Bone marrow (tissue), 2 donors: ENCODE data around the gene DNAJC16.
A peak's percentile ranks its signal among the peaks of the same experiment; 100 is the strongest.
"Not testable (repeated sequence)": the region's sequence is repeated elsewhere in the genome, so short reads cannot be mapped to it uniquely, and the experiment has no call there.

Experiments
- DNase-seq, 2 donors: peaks; one replicate each; lab custom pipeline; 2025; lab: John Stamatoyannopoulos, UW

DNAJC16 gene

GRCh38 chr1:15583016-15583706 is 56.5 kb downstream of the DNAJC16 start:
- no peak for DNase-seq

DNA sequence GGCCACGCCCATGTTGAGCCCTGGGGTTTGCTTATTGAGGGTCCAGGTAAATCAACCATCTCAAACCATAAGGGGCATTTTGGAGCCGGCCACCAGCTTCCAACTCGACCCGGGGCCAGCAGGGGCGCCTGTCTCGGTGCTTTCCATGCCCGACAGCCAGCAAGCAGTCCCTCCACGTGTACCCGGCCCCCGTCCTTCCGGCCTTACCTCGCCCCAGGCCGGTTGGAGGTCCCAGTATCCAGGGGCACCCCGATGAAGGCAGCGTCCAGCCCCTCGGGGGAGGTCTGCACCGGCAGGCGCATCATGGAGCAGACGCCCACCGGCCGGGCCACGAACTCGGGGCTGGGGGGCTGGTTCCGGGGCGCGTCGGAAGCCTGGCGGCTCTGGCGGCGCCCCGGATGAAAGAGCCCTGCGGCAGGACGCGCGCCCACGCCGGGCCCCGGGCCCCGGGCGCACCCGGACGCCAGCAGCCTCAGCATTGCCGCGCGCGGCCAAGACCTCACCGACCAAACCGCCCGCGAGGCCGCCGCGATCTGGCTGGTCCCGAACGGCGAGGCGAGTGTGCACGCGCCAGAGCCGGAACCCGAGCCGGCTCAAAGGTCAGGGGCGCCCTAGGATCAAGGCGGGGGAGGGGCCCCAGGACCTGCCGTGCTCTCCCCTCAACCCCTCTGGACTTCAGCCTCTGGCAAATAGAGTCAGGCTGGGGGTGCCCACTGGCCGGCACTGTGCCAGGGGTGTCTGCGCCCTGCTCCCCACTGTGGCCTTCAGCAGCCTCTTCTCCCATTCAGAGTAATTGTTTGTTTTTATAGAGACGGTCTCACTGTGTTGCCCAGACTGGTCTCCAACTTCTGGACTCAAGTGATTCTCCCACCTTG is 58.1 kb downstream of the DNAJC16 start, which contains the start of gene AGMAT:
TSS of gene AGMAT (minus strand) at position 563 of the 875 bp plus-strand sequence. CDS start at position 479, 84 bp downstream.
- DNase-seq, result peak in 1 of 2 donors; percentile 8

DNA sequence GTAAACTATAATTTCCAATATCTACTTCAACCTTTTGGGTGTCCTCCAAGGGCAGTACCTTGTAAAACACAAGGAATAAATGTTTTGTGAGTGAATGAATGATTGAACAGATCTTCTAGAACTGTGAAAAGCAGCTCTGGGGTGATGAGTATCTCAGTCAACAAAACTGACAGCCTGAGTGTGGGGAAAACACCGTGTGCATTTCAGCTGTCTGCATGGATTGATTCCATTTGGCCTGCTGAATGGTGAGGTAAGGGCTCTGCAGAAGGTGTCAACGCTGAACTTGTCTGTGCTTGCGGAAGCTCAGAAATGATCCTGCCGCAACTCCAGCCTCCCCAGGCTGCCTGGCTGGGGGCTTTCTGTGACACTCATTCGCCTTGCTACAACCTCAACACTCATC is 65.6 kb downstream of the DNAJC16 start:
- DNase-seq, result no peak

DNA sequence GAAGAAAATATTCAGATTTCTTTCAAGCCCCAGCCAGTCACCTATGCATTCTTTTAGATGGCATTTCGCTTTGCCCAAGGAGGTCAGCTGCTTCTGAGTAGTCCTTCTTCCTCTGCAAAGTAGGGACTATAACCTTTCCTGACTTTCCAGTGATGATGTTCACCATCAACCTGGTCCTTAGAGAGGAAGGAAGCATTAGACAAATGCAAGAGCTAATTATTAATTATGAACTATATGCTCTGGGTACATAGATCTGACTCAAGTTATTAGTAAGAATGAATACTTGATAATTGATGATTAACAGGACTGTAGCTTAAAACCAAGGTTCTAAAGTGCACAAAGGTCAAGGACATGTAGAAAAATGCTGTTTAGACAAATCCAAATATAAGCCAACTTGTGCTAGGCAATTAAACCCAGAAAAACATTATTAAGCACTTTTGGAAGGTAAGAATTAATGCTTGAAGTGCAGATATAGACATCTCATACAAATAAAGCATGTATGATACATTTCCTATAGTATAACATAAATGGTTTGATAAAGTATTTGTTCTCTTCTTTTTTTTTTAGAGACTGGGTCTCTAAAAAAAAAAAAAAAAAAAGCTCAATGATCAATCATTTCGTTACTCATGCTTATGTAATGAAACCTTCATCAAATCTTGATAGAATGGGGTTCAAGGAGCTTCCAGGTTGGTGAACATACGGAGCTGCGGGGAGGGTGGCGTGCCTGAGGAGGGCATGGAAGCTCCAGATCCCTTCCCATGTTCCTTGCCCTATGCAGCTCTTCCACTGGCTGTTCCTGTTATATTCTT is 69.4 kb downstream of the DNAJC16 start:
- no peak for DNase-seq

GRCh38 chr1:15598436-15598835 is 71.8 kb downstream of the DNAJC16 start:
- DNase-seq, result no peak

DNA sequence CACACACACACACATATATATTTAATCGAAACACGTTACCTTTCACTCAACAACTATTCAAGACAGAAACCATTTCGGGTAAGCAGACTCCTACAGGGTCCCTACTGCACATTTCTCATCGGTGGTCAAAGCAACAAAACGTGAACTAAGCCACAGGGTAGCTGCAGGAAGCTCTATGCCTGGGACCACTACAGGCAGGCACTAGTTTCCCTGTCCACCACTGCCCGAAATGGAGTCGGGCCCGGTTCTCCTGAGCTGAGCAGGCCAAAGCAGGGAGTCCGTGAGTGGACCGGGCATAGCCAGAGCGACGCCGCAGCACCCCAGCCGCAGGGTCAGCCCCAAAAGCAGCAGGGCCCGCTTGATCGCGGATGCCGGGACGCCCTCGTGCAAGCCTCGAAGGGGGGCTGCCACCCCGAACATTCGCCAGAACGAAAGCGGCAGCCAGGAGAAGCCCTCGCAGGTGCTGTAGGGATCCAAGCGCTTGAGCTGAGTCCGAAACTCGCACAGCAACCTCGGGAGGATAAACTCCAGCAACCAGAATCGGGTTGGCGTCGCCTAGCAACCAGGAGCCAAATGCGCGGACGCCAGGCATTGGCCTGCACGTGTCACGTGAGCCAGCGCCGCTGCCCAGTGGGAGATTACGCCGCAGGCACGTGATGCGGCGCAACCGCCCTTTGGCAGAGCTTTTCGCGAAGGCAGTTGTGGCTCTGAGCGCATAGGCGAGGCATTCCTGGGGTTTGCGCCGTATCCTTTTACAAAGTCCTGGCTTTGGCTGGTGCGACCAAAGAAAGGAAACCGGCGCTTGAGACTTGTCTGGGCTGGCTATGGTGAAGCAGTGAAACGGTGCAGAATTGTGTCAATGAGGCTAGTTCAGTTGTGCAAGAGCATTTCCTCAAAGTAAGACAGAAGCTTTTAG is 76.7 kb downstream of the DNAJC16 start:
- peak; percentile 73 to 82 for DNase-seq

GRCh38 chr1:15603966-15604282 is 77.3 kb downstream of the DNAJC16 start:
- not testable (repeated sequence) for DNase-seq

DNA sequence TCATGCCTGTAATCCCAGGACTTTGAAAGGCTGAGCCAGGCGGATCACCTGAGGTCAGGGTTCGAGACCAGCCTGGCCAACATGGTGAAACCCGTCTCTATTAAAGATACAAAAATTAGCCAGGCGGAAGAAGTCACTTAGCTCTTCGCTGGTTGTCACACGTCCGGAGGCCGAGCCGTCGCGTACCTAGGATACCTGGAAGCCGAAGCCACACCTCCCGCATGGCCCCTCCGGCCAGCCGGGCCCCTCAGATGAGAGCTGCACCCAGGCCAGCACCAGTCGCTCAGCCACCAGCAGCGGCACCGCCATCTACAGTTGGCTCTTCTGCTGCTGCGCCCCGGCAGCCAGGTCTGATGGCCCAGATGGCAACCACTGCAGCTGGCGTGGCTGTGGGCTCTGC is 77.8 kb downstream of the DNAJC16 start:
- not testable (repeated sequence) for DNase-seq

DNA sequence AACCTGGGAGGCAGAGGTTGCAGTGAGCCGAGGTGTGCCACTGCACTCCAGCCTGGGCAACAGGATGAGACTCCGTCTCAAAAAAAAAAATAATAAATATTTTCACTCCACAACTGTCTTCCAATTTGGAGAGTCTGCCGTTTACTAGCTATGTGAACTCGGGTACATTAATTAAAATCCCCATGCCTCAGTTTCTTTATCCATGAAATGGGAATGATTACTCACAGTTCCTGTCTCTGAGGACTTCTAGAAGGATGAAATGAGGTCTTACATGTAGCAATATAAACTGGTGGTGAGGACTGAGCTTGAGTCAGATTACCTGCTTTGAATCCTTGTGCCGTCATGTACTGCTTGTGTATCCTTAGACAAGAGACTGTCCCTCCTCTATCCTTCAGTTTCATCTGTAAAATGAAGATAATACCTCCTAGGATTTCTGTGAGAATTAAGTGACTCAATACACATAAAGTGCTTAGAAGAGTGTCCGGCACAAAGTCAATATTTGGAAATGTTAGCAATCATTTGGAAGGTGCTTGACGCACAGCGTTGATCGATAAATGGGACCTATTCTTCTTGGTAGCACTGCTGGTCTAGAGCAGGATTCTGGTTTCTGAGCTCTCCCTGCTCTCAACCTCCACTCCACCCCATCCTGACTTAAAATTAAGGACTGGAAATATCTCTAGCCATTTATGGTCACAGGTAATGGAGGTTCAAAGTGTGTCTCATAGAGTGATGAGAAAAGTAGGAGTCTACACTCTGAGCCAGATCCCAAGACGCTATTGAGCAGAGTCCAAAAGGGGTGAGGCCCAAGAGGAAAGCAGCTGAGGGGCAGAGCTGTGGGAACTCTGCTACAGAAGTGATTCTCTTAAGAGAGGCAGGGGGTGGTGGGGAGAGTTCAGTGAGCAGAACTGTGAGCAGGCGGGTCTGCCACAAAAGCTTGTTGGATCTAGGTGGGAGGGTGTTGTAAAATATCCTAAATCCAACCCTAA is 79.0 kb downstream of the DNAJC16 start:
- DNase-seq, result no peak

GRCh38 chr1:15609631-15610030 is 83.0 kb downstream of the DNAJC16 start:
- DNase-seq, result no peak

- DNase-seq, result no peak
Observed at GRCh38 chr1:15610167-15610566, 83.5 kb downstream of the DNAJC16 start.

GRCh38 chr1:15616373-15617172 is 89.9 kb downstream of the DNAJC16 start:
- DNase-seq, result no peak

GRCh38 chr1:15617173-15618076 is 90.8 kb downstream of the DNAJC16 start, which contains the start of gene DDI2:
Gene DDI2, plus strand, starts transcription at chr1:15617458. Its CDS starts 213 bp downstream, at chr1:15617671.
- DNase-seq, result peak; percentile 77 to 94

DNA sequence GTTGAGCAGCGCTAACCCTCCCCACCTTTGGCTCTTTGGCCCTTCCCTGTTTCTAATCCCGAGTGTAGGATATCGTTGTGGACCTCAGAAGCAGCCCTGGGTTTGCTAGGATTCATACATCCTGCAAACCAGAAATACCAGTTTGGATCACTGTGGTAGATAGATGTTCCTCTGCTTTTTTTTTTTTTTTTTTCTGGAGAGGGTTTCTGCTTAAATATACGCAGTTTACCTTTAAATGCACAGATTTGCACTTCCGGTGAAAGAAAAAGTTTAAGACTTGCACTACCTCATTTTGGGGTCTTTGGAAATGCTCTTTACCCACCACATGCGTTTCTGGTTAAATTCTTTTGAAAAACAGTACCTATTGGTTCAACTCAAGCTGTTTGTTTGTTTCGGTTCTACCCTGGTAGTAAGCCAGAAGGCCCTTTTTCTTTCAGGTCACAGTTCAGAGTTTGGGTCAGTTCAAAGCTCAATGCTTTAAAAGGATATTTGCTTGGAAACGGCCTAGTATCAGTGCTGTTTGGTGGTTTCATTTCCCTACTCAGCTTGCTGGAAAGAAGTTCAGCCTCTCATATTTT is 91.5 kb downstream of the DNAJC16 start:
- DNase-seq, result no peak

DNA sequence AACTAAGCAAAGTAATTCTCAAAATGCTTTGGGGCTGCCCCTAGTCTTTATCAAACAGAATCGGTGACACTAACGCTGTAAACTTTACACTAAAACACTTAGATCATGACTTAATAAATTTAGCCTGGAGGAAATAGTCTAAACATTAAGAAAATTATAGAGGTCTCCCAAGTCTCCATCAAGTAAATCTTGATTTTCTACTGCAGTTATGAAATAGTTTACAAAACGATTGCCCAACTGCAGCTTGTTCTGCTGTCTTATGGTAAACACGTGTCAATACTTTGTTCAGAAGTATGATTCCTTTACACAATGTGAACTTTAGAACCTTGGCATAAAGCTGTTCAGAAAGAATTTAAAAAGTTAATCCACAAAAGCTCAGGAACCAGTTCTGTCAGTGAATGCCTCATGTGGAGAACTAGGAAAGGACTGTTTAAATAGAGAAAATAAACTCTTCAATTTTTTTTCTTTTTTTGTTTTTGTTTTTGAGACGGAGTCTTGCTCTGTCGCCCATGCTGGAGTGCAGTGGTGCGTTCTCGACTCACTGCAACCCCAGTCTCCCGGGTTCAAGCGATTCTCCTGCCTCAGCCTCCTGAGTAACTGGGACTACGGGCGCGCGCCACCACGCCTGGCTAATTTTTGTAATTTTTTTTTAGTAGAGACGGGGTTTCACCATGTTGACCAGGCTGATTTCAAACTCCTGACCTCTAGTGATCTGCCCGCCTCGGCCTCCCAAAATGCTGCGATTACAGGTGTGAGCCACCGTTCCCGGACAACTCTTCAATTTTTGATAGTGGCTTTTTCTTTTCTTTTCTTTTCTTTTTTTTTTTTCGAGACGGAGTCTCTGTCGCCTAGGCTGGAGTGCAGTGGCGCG is 92.2 kb downstream of the DNAJC16 start:
- no peak for DNase-seq

- peak in 1 of 2 donors; percentile 88 for DNase-seq
Observed at GRCh38 chr1:15620155-15620545, 93.5 kb downstream of the DNAJC16 start.
